Panc1 (cell line): Measurements from ENCODE around the gene GRHL3. TPM values are rescaled to one million over a fixed set of nuclear protein-coding genes. Genes with fewer than 3 reads are reported as not detected.

Source experiments
- ATAC-seq: fragments of 200-7000 bp; cut with Tn5 transposase; 2 replicates; pipeline ENCODE4 v1.9.1; 2020; ENCODE audit warnings: mild to moderate bottlenecking, moderate library complexity
- BruUV-seq: library from RNA; stranded (reverse); fragments of 400-500 nt; replicated peaks from 2 replicates; lab custom pipeline; 2021; lab: Mats Ljungman, UMichigan
- CTCF ChIA-PET: fragments of 300-600 bp; sonication (Branson Sonifier 250); formaldehyde crosslinking; loops from one replicate; lab custom pipeline; 2022; ENCODE audit warnings: antibody characterized with exemption; lab: Charles Lee
- POLR2A ChIA-PET: fragments of 300-600 bp; sonication (Branson Sonifier 250); formaldehyde crosslinking; loops from one replicate; lab custom pipeline; 2022; ENCODE audit warnings: antibody characterized with exemption; lab: Charles Lee
- DNase-seq: peaks from one replicate; pipeline ENCODE4 v3.0.0-alpha.2; 2010; ENCODE audit warnings: low read depth, low spot score
- H3K27ac ChIP-seq: 2 replicates; pipeline ENCODE4 v1.5.1; 2011; ENCODE audit warnings: mild to moderate bottlenecking, low read length, inconsistent platforms
- H3K27me3 ChIP-seq: fragments of 200-500 bp; sonication (Bioruptor generic); 2 replicates; pipeline ENCODE4 v1.6.0; 2014; ENCODE audit warnings: low read length, inconsistent platforms; ENCODE audit not compliant: control insufficient read depth, insufficient read depth
- H3K36me3 ChIP-seq: fragments of 200-500 bp; sonication (Bioruptor generic); 2 replicates; pipeline ENCODE4 v1.5.1; 2014; ENCODE audit warnings: inconsistent platforms, mild to moderate bottlenecking, low read length, moderate library complexity; ENCODE audit not compliant: control insufficient read depth, insufficient read depth
- H3K4me1 ChIP-seq: 2 replicates; pipeline ENCODE4 v1.5.1; 2011; ENCODE audit warnings: inconsistent platforms, mild to moderate bottlenecking, low read length, moderate library complexity; ENCODE audit not compliant: control insufficient read depth, insufficient read depth
- H3K4me3 ChIP-seq, 2 experiments: 2 replicates each; pipeline ENCODE4 v1.5.1; 2011 to 2012; ENCODE audit warnings: low read depth in 2 of 2, low read length in 2 of 2, mild to moderate bottlenecking in 2 of 2, inconsistent platforms in 1 of 2, moderate library complexity in 1 of 2
- H3K9me3 ChIP-seq: fragments of 200-500 bp; sonication (Bioruptor generic); 2 replicates; pipeline ENCODE4 v1.5.1; 2014; ENCODE audit warnings: low read depth, mild to moderate bottlenecking, inconsistent platforms, low read length, moderate library complexity; ENCODE audit not compliant: control insufficient read depth, insufficient read depth
- POLR2AphosphoS5 ChIP-seq: IDR thresholded peaks from 2 replicates; pipeline ENCODE4 v1.6.1; 2012; ENCODE audit warnings: mild to moderate bottlenecking, low read depth, low read length, moderate library complexity
- SIN3A ChIP-seq: IDR thresholded peaks from 2 replicates; pipeline ENCODE4 v1.6.1; 2012; ENCODE audit warnings: low read depth, mild to moderate bottlenecking, low read length, moderate library complexity, borderline replicate concordance; ENCODE audit not compliant: insufficient read depth
- TCF7L2 ChIP-seq: IDR thresholded peaks from 2 replicates; pipeline ENCODE4 v1.6.1; 2011; ENCODE audit warnings: mild to moderate bottlenecking, low read depth, low read length, inconsistent platforms
- in situ Hi-C: cut with HindIII; loops from 2 replicates; pipeline ENCODE4 v1.10.0; 2016; ENCODE audit warnings: low sequenced_read_pairs, low pct_unique_long_range_greater_than_20kb
- intact Hi-C: fragments of 100-400 bp; cut with micrococcal nuclease; formaldehyde crosslinking; loops from one replicate; pipeline ENCODE4 v1.10.0; 2022; ENCODE audit not compliant: unreplicated experiment
- total RNA-seq: library from RNA; stranded (reverse); gene quantifications from one replicate; pipeline ENCODE4 v1.2.1, GENCODE V29; 2021; ENCODE audit not compliant: unreplicated experiment
- TF ChIP-seq, protein P1 (sequence below), 2 experiments: IDR thresholded peaks; 2 replicates each; pipeline ENCODE4 v1.6.1; 2011 to 2012; ENCODE audit warnings: low read depth in 2 of 2, control low read depth in 1 of 2, low read length in 1 of 2, mild to moderate bottlenecking in 1 of 2, moderate library complexity in 1 of 2; ENCODE audit not compliant: insufficient read depth in 1 of 2
- TF ChIP-seq, protein P2 (sequence below): fragments of 450-650 bp; IDR thresholded peaks from 2 replicates; pipeline ENCODE4 v1.5.1; 2017; ENCODE audit warnings: mild to moderate bottlenecking

Gene GRHL3
- total RNA-seq, 1 experiment from 2014 or later: 16.7 TPM

GRCh38 chr1:24386241-24386640, 67.1 kb downstream of the GRHL3 start:
- in situ Hi-C loops: no loop called here
- ATAC-seq: no peak
- intact Hi-C loops: no loop called here

GRCh38 chr1:24386931-24387330, 67.8 kb downstream of the GRHL3 start:
- in situ Hi-C loops (no loop called here), intact Hi-C loops (no loop called here)
- POLR2A ChIA-PET: no interaction called here
- Histone ChIP-seq H3K27me3 (no peaks in the 10 kb centered on the region), H3K4me3 (no peak overlapping the region), H3K36me3 (no peaks in the 10 kb centered on the region), H3K27ac (no peak overlapping the region), H3K4me1 (peaks cover 7% of the 10 kb centered on the region), H3K9me3 (no peaks in the 10 kb centered on the region)
- CTCF ChIA-PET: interaction anchor here (1.0 kb wide), 1 partner anchor 96 kb away, joined by 5 read pairs; no protein-coding TSS in a partner anchor
- ATAC-seq (no peak), DNase-seq (no peak)
- TF ChIP-seq POLR2AphosphoS5: no peak
- no peak for TF ChIP-seq TCF7L2
- no peak for TF ChIP-seq SIN3A
- TF ChIP-seq, protein P1, sequence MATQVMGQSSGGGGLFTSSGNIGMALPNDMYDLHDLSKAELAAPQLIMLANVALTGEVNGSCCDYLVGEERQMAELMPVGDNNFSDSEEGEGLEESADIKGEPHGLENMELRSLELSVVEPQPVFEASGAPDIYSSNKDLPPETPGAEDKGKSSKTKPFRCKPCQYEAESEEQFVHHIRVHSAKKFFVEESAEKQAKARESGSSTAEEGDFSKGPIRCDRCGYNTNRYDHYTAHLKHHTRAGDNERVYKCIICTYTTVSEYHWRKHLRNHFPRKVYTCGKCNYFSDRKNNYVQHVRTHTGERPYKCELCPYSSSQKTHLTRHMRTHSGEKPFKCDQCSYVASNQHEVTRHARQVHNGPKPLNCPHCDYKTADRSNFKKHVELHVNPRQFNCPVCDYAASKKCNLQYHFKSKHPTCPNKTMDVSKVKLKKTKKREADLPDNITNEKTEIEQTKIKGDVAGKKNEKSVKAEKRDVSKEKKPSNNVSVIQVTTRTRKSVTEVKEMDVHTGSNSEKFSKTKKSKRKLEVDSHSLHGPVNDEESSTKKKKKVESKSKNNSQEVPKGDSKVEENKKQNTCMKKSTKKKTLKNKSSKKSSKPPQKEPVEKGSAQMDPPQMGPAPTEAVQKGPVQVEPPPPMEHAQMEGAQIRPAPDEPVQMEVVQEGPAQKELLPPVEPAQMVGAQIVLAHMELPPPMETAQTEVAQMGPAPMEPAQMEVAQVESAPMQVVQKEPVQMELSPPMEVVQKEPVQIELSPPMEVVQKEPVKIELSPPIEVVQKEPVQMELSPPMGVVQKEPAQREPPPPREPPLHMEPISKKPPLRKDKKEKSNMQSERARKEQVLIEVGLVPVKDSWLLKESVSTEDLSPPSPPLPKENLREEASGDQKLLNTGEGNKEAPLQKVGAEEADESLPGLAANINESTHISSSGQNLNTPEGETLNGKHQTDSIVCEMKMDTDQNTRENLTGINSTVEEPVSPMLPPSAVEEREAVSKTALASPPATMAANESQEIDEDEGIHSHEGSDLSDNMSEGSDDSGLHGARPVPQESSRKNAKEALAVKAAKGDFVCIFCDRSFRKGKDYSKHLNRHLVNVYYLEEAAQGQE (IDR thresholded peaks at IDR 0.05; ENCODE audit: insufficient read depth in 1 of 2, low read depth in 2 of 2, low read length in 1 of 2): no peak
- TF ChIP-seq, protein P2, sequence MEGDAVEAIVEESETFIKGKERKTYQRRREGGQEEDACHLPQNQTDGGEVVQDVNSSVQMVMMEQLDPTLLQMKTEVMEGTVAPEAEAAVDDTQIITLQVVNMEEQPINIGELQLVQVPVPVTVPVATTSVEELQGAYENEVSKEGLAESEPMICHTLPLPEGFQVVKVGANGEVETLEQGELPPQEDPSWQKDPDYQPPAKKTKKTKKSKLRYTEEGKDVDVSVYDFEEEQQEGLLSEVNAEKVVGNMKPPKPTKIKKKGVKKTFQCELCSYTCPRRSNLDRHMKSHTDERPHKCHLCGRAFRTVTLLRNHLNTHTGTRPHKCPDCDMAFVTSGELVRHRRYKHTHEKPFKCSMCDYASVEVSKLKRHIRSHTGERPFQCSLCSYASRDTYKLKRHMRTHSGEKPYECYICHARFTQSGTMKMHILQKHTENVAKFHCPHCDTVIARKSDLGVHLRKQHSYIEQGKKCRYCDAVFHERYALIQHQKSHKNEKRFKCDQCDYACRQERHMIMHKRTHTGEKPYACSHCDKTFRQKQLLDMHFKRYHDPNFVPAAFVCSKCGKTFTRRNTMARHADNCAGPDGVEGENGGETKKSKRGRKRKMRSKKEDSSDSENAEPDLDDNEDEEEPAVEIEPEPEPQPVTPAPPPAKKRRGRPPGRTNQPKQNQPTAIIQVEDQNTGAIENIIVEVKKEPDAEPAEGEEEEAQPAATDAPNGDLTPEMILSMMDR: no peak
- BruUV-seq: no TSS peak

More at GRCh38 chr1:24386241-24386640, 67.1 kb downstream of the GRHL3 start:
- ChIA-PET CTCF (interaction anchor here (1.8 kb wide), 1 partner anchor 187 kb away, joined by 6 read pairs; no protein-coding TSS in a partner anchor), POLR2A (interaction anchor here (0.6 kb wide), 1 partner anchor 21 kb away, joined by 3 read pairs; no protein-coding TSS in a partner anchor)
- H3K27ac ChIP-seq: peak overlapping the region; percentile 31
- DNase-seq: no peak
- BruUV-seq: no TSS peak
- no peaks in the 10 kb centered on the region for H3K36me3 ChIP-seq
- H3K27me3 ChIP-seq: no peaks in the 10 kb centered on the region
- peaks cover under 1% of the 10 kb centered on the region; the same call in 1 of the 2 replicates for H3K4me1 ChIP-seq
- H3K4me3 ChIP-seq: no peak overlapping the region
- no peaks in the 10 kb centered on the region for H3K9me3 ChIP-seq
- TF ChIP-seq, protein P1 (IDR thresholded peaks at IDR 0.05; ENCODE audit: insufficient read depth in 1 of 2, low read depth in 2 of 2, low read length in 1 of 2): no peak
- TF ChIP-seq TCF7L2: no peak
- TF ChIP-seq SIN3A: no peak
- TF ChIP-seq POLR2AphosphoS5: no peak
- TF ChIP-seq, protein P2: no peak
